Neural cell (in vitro differentiated cells): Measurements from ENCODE around the gene LRRK1. TPM values are rescaled to one million over a fixed set of nuclear protein-coding genes. Genes with fewer than 3 reads are reported as not detected.

Experiments used
- H2AFZ ChIP-seq: fragments of 200-600, 300-800 bp; sonication (generic), shearing (Covaris generic); 2 replicates; pipeline ENCODE4 v1.6.0; 2014; ENCODE audit warnings: low read depth, mild to moderate bottlenecking, antibody characterized with exemption, low read length, moderate library complexity
- H3F3A ChIP-seq: fragments of 200-600 bp; shearing (Covaris generic); 2 replicates; pipeline ENCODE4 v1.6.1; 2016; ENCODE audit warnings: mild to moderate bottlenecking, moderate library complexity, mixed read lengths, antibody characterized with exemption, low read length; ENCODE audit not compliant: insufficient read depth, poor library complexity, severe bottlenecking
- H3K27ac ChIP-seq: fragments of 200-600, 300-800 bp; sonication (generic), shearing (Covaris generic); 2 replicates; pipeline ENCODE4 v1.5.1; 2014; ENCODE audit warnings: mild to moderate bottlenecking, low read length, moderate library complexity
- H3K27me3 ChIP-seq: fragments of 300-800, 200-600 bp; sonication (generic), shearing (Covaris generic); 2 replicates; pipeline ENCODE4 v1.6.0; 2014; ENCODE audit warnings: mild to moderate bottlenecking, low read depth, low read length, moderate library complexity; ENCODE audit not compliant: insufficient read depth
- H3K36me3 ChIP-seq: fragments of 300-800, 200-600 bp; sonication (generic), shearing (Covaris generic); 2 replicates; pipeline ENCODE4 v1.5.1; 2014; ENCODE audit warnings: mild to moderate bottlenecking, antibody characterized with exemption, low read length, moderate library complexity; ENCODE audit not compliant: insufficient read depth
- H3K4me2 ChIP-seq: fragments of 300-800, 200-600 bp; sonication (generic), shearing (Covaris generic); 2 replicates; pipeline ENCODE4 v1.6.0; 2014; ENCODE audit warnings: mild to moderate bottlenecking, low read length
- H3K4me3 ChIP-seq: fragments of 300-800, 200-600 bp; sonication (generic), shearing (Covaris generic); 2 replicates; pipeline ENCODE4 v1.5.1; 2014; ENCODE audit warnings: mild to moderate bottlenecking, low read length, moderate library complexity
- H3K79me2 ChIP-seq: fragments of 200-600 bp; shearing (Covaris generic); replicated peaks from 2 replicates; pipeline ENCODE4 v1.6.0; 2014; ENCODE audit warnings: mild to moderate bottlenecking, low read length, moderate library complexity; ENCODE audit not compliant: insufficient read depth
- H3K9ac ChIP-seq: fragments of 300-800, 200-600 bp; sonication (generic), shearing (Covaris generic); 2 replicates; pipeline ENCODE4 v1.6.1; 2016; ENCODE audit warnings: mild to moderate bottlenecking, low read length, mixed read lengths
- H3K9me2 ChIP-seq: fragments of 200-600 bp; shearing (Covaris generic); 2 replicates; pipeline ENCODE4 v1.6.1; 2016; ENCODE audit warnings: mild to moderate bottlenecking, low read length, mixed read lengths; ENCODE audit not compliant: insufficient read depth
- H3K9me3 ChIP-seq: fragments of 200-600, 300-800 bp; sonication (generic), shearing (Covaris generic); 2 replicates; pipeline ENCODE4 v1.6.1; 2016; ENCODE audit warnings: mild to moderate bottlenecking, mixed run types, low read length, moderate library complexity, mixed read lengths
- H4K20me1 ChIP-seq: fragments of 200-600 bp; shearing (Covaris generic); 2 replicates; pipeline ENCODE4 v1.6.1; 2016; ENCODE audit warnings: mild to moderate bottlenecking, mixed run types; ENCODE audit not compliant: insufficient read depth
- EP300 ChIP-seq: fragments of 450-650 bp; conservative IDR thresholded peaks from 2 replicates; pipeline ENCODE4 v1.6.1; 2014; ENCODE audit warnings: antibody characterized with exemption, mild to moderate bottlenecking, moderate library complexity; ENCODE audit not compliant: poor library complexity, severe bottlenecking
- EZH2 ChIP-seq: fragments of 200-600, 300-800 bp; shearing (Covaris generic), sonication (generic); IDR thresholded peaks from 2 replicates; pipeline ENCODE4 v1.6.1; 2014; ENCODE audit warnings: antibody characterized with exemption, low read length, borderline replicate concordance, mild to moderate bottlenecking; ENCODE audit not compliant: insufficient read depth, poor library complexity, severe bottlenecking
- MXI1 ChIP-seq: fragments of 450-650 bp; conservative IDR thresholded peaks from 2 replicates; pipeline ENCODE4 v1.6.1; 2014; ENCODE audit warnings: antibody characterized with exemption, mild to moderate bottlenecking; ENCODE audit not compliant: poor library complexity, severe bottlenecking
- POLR2AphosphoS5 ChIP-seq: IDR thresholded peaks from 2 replicates; pipeline ENCODE4 v1.6.1; 2012
- RAD21 ChIP-seq: fragments of 450-650 bp; conservative IDR thresholded peaks from 2 replicates; pipeline ENCODE4 v1.6.1; 2014; ENCODE audit warnings: antibody characterized with exemption, mild to moderate bottlenecking, moderate library complexity
- REST ChIP-seq: IDR thresholded peaks from 2 replicates; pipeline ENCODE4 v1.6.1; 2012; ENCODE audit warnings: borderline replicate concordance
- SMC3 ChIP-seq: fragments of 450-650 bp; conservative IDR thresholded peaks from 2 replicates; pipeline ENCODE4 v1.6.1; 2014; ENCODE audit warnings: antibody characterized with exemption, mild to moderate bottlenecking, moderate library complexity; ENCODE audit not compliant: poor library complexity
- TAF1 ChIP-seq: IDR thresholded peaks from 2 replicates; pipeline ENCODE4 v1.6.1; 2012; ENCODE audit warnings: low read depth
- polyA plus RNA-seq: library from polyadenylated mRNA; depleted of rRNA; stranded (reverse); fragments of >200 nt; gene quantifications from 2 replicates; pipeline ENCODE4 v1.2.3, GENCODE V29; 2014
- TF ChIP-seq, protein P1 (sequence below): fragments of 450-650 bp; IDR thresholded peaks from 2 replicates; pipeline ENCODE4 v1.5.1; 2014; ENCODE audit warnings: antibody characterized with exemption, mild to moderate bottlenecking, moderate library complexity; ENCODE audit not compliant: poor library complexity, severe bottlenecking

Gene LRRK1
- polyA plus RNA-seq, 1 donor from 2014 or later = 0.06 TPM

GRCh38 chr15:100877551-100877950 is 41.6 kb upstream of the LRRK1 start:
- Histone ChIP-seq H3K36me3 (no peaks in the 10 kb centered on the region), H3K4me3 (no peak overlapping the region), H4K20me1 (no peaks in the 10 kb centered on the region), H3K9me2 (no peaks in the 10 kb centered on the region), H2AFZ (no peak overlapping the region), H3K4me2 (no peak overlapping the region), H3K9me3 (no peaks in the 10 kb centered on the region), H3K27ac (no peak overlapping the region), H3K9ac (no peak overlapping the region), H3K27me3 (peaks cover 55% of the 10 kb centered on the region), H3F3A (no peaks in the 10 kb centered on the region), H3K79me2 (no peaks in the 10 kb centered on the region)
- no peak for TF ChIP-seq POLR2AphosphoS5
- TF ChIP-seq REST = no peak
- no peak for TF ChIP-seq SMC3
- TF ChIP-seq MXI1 = no peak
- TF ChIP-seq EP300 = no peak
- no peak for TF ChIP-seq RAD21
- TF ChIP-seq, protein P1, sequence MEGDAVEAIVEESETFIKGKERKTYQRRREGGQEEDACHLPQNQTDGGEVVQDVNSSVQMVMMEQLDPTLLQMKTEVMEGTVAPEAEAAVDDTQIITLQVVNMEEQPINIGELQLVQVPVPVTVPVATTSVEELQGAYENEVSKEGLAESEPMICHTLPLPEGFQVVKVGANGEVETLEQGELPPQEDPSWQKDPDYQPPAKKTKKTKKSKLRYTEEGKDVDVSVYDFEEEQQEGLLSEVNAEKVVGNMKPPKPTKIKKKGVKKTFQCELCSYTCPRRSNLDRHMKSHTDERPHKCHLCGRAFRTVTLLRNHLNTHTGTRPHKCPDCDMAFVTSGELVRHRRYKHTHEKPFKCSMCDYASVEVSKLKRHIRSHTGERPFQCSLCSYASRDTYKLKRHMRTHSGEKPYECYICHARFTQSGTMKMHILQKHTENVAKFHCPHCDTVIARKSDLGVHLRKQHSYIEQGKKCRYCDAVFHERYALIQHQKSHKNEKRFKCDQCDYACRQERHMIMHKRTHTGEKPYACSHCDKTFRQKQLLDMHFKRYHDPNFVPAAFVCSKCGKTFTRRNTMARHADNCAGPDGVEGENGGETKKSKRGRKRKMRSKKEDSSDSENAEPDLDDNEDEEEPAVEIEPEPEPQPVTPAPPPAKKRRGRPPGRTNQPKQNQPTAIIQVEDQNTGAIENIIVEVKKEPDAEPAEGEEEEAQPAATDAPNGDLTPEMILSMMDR = no peak
- no peak for TF ChIP-seq TAF1
- no peak for TF ChIP-seq EZH2

GRCh38 chr15:100878130-100878529 is 41.0 kb upstream of the LRRK1 start:
- Histone ChIP-seq H3K9ac (no peak overlapping the region), H3K9me2 (no peaks in the 10 kb centered on the region), H4K20me1 (no peaks in the 10 kb centered on the region), H3K36me3 (no peaks in the 10 kb centered on the region), H3K4me2 (no peak overlapping the region), H3K27ac (no peak overlapping the region), H3K9me3 (no peaks in the 10 kb centered on the region), H3F3A (no peaks in the 10 kb centered on the region), H3K27me3 (peaks cover 61% of the 10 kb centered on the region), H3K79me2 (no peaks in the 10 kb centered on the region), H2AFZ (no peak overlapping the region), H3K4me3 (no peak overlapping the region)
- no peak for TF ChIP-seq MXI1
- no peak for TF ChIP-seq EZH2
- TF ChIP-seq, protein P1 = no peak
- TF ChIP-seq RAD21 = no peak
- no peak for TF ChIP-seq TAF1
- no peak for TF ChIP-seq SMC3
